Keratinocyte (primary cell): ENCODE results near the gene NUP210. TPM values are rescaled to one million over a fixed set of nuclear protein-coding genes. Genes with fewer than 3 reads are reported as not detected.

Source experiments
- DNase-seq: peaks from one replicate; pipeline ENCODE4 v3.0.0-alpha.2; 2011; ENCODE audit warnings: low read depth, missing footprints, low spot score
- FAIRE-seq: peaks from 2 replicates; lab custom pipeline; 2011; peaks lifted over from hg19 to GRCh38; lab: Jason Lieb, UNC
- H2AFZ ChIP-seq: 2 replicates; pipeline ENCODE4 v1.6.0; 2012; ENCODE audit warnings: low read length, control low read depth, inconsistent platforms; ENCODE audit not compliant: control insufficient read depth
- H3K27ac ChIP-seq: 2 replicates; pipeline ENCODE4 v1.5.1; 2011; ENCODE audit warnings: low read length; ENCODE audit not compliant: control insufficient read depth, insufficient read depth
- H3K27me3 ChIP-seq: 3 replicates; pipeline ENCODE4 v1.6.0; 2011; ENCODE audit warnings: low read length; ENCODE audit not compliant: control insufficient read depth, insufficient read depth; ENCODE audit errors: extremely low read depth
- H3K36me3 ChIP-seq, 2 experiments: 2 replicates in 1 of 2; 3 replicates in 1 of 2; pipeline ENCODE4 v1.5.1; 2011; ENCODE audit warnings: low read length in 2 of 2, mild to moderate bottlenecking in 1 of 2; ENCODE audit not compliant: control insufficient read depth in 2 of 2, insufficient read depth in 2 of 2; ENCODE audit errors: extremely low read depth in 1 of 2
- H3K4me1 ChIP-seq: 3 replicates; pipeline ENCODE4 v1.5.1; 2011; ENCODE audit warnings: low read length; ENCODE audit not compliant: control insufficient read depth, insufficient read depth; ENCODE audit errors: extremely low read depth
- H3K4me2 ChIP-seq: 3 replicates; pipeline ENCODE4 v1.6.0; 2011; ENCODE audit warnings: low read depth, low read length; ENCODE audit not compliant: control insufficient read depth, insufficient read depth; ENCODE audit errors: extremely low read depth
- H3K4me3 ChIP-seq, 3 experiments: fragments of 200-600 bp in 1 of 3; sonication (generic) in 1 of 3; 2 replicates in 2 of 3; 3 replicates in 1 of 3; pipeline ENCODE4 v1.5.1; 2011 to 2016; ENCODE audit warnings: low read length in 3 of 3, mild to moderate bottlenecking in 3 of 3, control low read depth in 2 of 3, inconsistent platforms in 1 of 3, low read depth in 1 of 3, mixed read lengths in 1 of 3, mixed run types in 1 of 3, moderate library complexity in 1 of 3; ENCODE audit not compliant: control insufficient read depth in 2 of 3, insufficient read depth in 2 of 3; ENCODE audit errors: extremely low read depth in 1 of 3
- H3K79me2 ChIP-seq: 2 replicates; pipeline ENCODE4 v1.6.0; 2012; ENCODE audit warnings: low read length; ENCODE audit not compliant: control insufficient read depth, insufficient read depth
- H3K9ac ChIP-seq: 3 replicates; pipeline ENCODE4 v1.6.0; 2011; ENCODE audit warnings: low read length; ENCODE audit not compliant: control insufficient read depth, insufficient read depth; ENCODE audit errors: extremely low read depth
- H3K9me1 ChIP-seq: 3 replicates; pipeline ENCODE4 v1.6.0; 2011; ENCODE audit warnings: low read length; ENCODE audit not compliant: control insufficient read depth, insufficient read depth; ENCODE audit errors: extremely low read depth
- H3K9me3 ChIP-seq: 2 replicates; pipeline ENCODE4 v1.5.1; 2012; ENCODE audit warnings: low read depth, low read length; ENCODE audit not compliant: control insufficient read depth
- H4K20me1 ChIP-seq: 3 replicates; pipeline ENCODE4 v1.6.0; 2011; ENCODE audit warnings: low read length; ENCODE audit not compliant: control insufficient read depth, insufficient read depth; ENCODE audit errors: extremely low read depth
- CTCF ChIP-seq, 3 experiments: IDR thresholded peaks in 1 of 3; conservative IDR thresholded peaks in 1 of 3; optimal IDR thresholded peaks in 1 of 3; 2 replicates in 2 of 3; 3 replicates in 1 of 3; pipeline versions ENCODE3 to v1.5.1; 2011; ENCODE audit warnings: low read length in 3 of 3, mild to moderate bottlenecking in 3 of 3, moderate library complexity in 2 of 3, control low read depth in 1 of 3, inconsistent platforms in 1 of 3; ENCODE audit not compliant: insufficient read depth in 2 of 3; ENCODE audit errors: extremely low read depth in 1 of 3
- EZH2 ChIP-seq: IDR thresholded peaks from one replicate; pipeline ENCODE4 v1.6.1; 2012; ENCODE audit warnings: inconsistent platforms, mild to moderate bottlenecking, low read length, moderate library complexity
- dilution Hi-C: fragments of 300-500 bp; cut with MboI; formaldehyde crosslinking; loops from one replicate; pipeline ENCODE4 v1.7.0; 2020; ENCODE audit warnings: low sequenced_read_pairs; ENCODE audit not compliant: extremely low pct_ligation_motif_present
- polyA plus RNA-seq, 5 experiments: library from polyadenylated mRNA; depleted of rRNA in 3 of 5; stranded (reverse) in 3 of 5; stranded (forward) in 1 of 5; unstranded in 1 of 5; fragments of >200 nt; gene quantifications; 1 replicate in 1 of 5; 2 replicates in 3 of 5; 3 replicates in 1 of 5; pipeline versions ENCODE4 v1.2.1 to v1.2.3, GENCODE V29; 2011 to 2012; ENCODE audit warnings: missing spikeins in 2 of 5, low read depth in 1 of 5, low replicate concordance in 1 of 5

NUP210 gene
- polyA plus RNA-seq, 1 donor (not counting 4 experiments of a cell fraction or from before 2014, with no cell fraction given) = 0.01 TPM

GRCh38 chr3:13370609-13371008, 49.5 kb downstream of the NUP210 start:
- H3K27ac ChIP-seq = no peak overlapping the region
- dilution Hi-C loops = no loop called here
- H3K79me2 ChIP-seq = no peaks in the 10 kb centered on the region
- H3K9me1 ChIP-seq = no peaks in the 10 kb centered on the region
- no peaks in the 10 kb centered on the region for H3K4me1 ChIP-seq
- no peaks in the 10 kb centered on the region for H3K9me3 ChIP-seq
- no peak for FAIRE-seq
- H3K27me3 ChIP-seq = peaks cover 24% of the 10 kb centered on the region
- H3K36me3 ChIP-seq = no peaks in the 10 kb centered on the region
- DNase-seq = no peak
- no peak overlapping the region for H2AFZ ChIP-seq
- no peaks in the 10 kb centered on the region for H4K20me1 ChIP-seq
- TF ChIP-seq CTCF (optimal IDR thresholded peaks at IDR 0.05 in 1 of 3, IDR thresholded peaks at IDR 0.05 in 1 of 3, conservative IDR thresholded peaks at IDR 0.05 in 1 of 3; ENCODE audit: extremely low read depth in 1 of 3, insufficient read depth in 2 of 3, low read length in 3 of 3) (no peak), EZH2 (no peak)
- no peak overlapping the region for H3K9ac ChIP-seq
- H3K4me3 ChIP-seq = no peak overlapping the region
- no peak overlapping the region for H3K4me2 ChIP-seq

- no peak overlapping the region for H3K9ac ChIP-seq
- H2AFZ ChIP-seq = no peak overlapping the region
- DNase-seq (no peak), FAIRE-seq (no peak)
- no peak overlapping the region for H3K27ac ChIP-seq
- no peaks in the 10 kb centered on the region for H3K9me3 ChIP-seq
- H3K36me3 ChIP-seq = no peaks in the 10 kb centered on the region
- no peaks in the 10 kb centered on the region for H4K20me1 ChIP-seq
- TF ChIP-seq EZH2 (peak; percentile 20), CTCF (optimal IDR thresholded peaks at IDR 0.05 in 1 of 3, IDR thresholded peaks at IDR 0.05 in 1 of 3, conservative IDR thresholded peaks at IDR 0.05 in 1 of 3; ENCODE audit: extremely low read depth in 1 of 3, insufficient read depth in 2 of 3, low read length in 3 of 3) (no peak)
- dilution Hi-C loops = no loop called here
- H3K4me2 ChIP-seq = no peak overlapping the region
- H3K79me2 ChIP-seq = no peaks in the 10 kb centered on the region
- no peak overlapping the region for H3K4me3 ChIP-seq
- H3K9me1 ChIP-seq = no peaks in the 10 kb centered on the region
- no peaks in the 10 kb centered on the region for H3K4me1 ChIP-seq
- peaks cover 24% of the 10 kb centered on the region for H3K27me3 ChIP-seq
These were observed 50.1 kb downstream of the NUP210 start for GRCh38 chr3:13370055-13370454.
